ENCODE measurements around the gene RBMS1. TPM values are rescaled to one million over a fixed set of nuclear protein-coding genes. Genes with fewer than 3 reads are reported as not detected.
"Not testable (repeated sequence)": the region's sequence is repeated elsewhere in the genome, so short reads cannot be mapped to it uniquely, and the experiment has no call there.

Gene RBMS1
- total RNA-seq, 2 experiments from 2014 or later: 35.8 to 38.6 TPM

DNA sequence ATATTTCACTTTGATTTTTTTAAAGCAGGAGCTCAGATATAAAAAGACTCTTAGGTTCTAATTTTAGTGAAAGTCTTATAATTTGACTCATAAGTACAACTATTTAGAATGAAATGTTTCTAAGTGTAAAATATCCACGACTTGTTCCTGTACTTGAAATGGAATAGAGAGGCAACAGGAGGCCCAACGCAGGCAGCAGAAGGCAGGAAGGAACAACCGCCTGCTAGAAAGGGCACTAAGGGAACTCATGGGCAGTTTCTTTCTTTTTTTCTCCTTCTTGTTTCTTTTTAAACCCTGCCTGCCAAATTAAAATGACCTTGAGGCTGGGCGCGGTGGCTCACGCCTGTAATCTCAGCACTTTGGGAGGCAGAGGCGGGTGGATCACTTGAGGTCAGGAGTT is 51.0 kb downstream of the RBMS1 start:
- Mint-ChIP-seq H3K4me3 (no peak overlapping the region), H3K9me3 (peaks cover 13% of the 10 kb centered on the region), H3K4me1 (ENCODE audit: low read depth) (peaks cover 5% of the 10 kb centered on the region), H3K27me3 (no peaks in the 10 kb centered on the region), H3K27ac (no peak overlapping the region), H3K36me3 (ENCODE audit: low read depth) (peaks cover 15% of the 10 kb centered on the region)
- TF ChIP-seq, protein P1, sequence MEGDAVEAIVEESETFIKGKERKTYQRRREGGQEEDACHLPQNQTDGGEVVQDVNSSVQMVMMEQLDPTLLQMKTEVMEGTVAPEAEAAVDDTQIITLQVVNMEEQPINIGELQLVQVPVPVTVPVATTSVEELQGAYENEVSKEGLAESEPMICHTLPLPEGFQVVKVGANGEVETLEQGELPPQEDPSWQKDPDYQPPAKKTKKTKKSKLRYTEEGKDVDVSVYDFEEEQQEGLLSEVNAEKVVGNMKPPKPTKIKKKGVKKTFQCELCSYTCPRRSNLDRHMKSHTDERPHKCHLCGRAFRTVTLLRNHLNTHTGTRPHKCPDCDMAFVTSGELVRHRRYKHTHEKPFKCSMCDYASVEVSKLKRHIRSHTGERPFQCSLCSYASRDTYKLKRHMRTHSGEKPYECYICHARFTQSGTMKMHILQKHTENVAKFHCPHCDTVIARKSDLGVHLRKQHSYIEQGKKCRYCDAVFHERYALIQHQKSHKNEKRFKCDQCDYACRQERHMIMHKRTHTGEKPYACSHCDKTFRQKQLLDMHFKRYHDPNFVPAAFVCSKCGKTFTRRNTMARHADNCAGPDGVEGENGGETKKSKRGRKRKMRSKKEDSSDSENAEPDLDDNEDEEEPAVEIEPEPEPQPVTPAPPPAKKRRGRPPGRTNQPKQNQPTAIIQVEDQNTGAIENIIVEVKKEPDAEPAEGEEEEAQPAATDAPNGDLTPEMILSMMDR (IDR thresholded peaks at IDR 0.05): no peak
- ChIA-PET POLR2A (no interaction called here), CTCF (no interaction called here)
- ATAC-seq: no peak
- intact Hi-C loops (cut with micrococcal nuclease): no loop called here
- no peak for DNase-seq

DNA sequence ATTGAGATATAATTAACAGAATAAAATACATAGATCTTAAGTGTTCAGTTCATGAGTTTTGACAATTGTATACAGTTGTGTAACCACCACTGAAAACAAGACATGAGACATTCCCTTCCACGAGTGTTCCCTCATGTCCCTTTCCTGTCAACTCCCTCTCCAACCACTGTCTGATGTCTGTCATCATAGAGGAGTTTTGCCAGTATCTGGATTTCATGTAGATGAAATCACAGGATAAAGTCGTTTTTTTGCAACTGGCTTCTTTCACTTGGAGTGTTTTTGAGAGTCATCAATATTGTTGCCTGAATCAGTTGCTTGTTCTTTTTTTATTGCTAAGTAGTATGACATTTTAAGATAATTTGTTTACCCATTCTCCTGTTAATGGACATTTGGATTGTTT is 52.7 kb downstream of the RBMS1 start:
- intact Hi-C loops (cut with micrococcal nuclease): no loop called here
- POLR2A ChIA-PET: no interaction called here
- Mint-ChIP-seq H3K9me3 (peaks cover 13% of the 10 kb centered on the region), H3K36me3 (ENCODE audit: low read depth) (peaks cover 12% of the 10 kb centered on the region), H3K27ac (no peak overlapping the region), H3K4me1 (ENCODE audit: low read depth) (peaks cover 1% of the 10 kb centered on the region), H3K27me3 (no peaks in the 10 kb centered on the region), H3K4me3 (no peak overlapping the region)
- TF ChIP-seq, protein P1 (IDR thresholded peaks at IDR 0.05): no peak
- ATAC-seq (no peak), DNase-seq (no peak)
- CTCF ChIA-PET: no interaction called here

DNA sequence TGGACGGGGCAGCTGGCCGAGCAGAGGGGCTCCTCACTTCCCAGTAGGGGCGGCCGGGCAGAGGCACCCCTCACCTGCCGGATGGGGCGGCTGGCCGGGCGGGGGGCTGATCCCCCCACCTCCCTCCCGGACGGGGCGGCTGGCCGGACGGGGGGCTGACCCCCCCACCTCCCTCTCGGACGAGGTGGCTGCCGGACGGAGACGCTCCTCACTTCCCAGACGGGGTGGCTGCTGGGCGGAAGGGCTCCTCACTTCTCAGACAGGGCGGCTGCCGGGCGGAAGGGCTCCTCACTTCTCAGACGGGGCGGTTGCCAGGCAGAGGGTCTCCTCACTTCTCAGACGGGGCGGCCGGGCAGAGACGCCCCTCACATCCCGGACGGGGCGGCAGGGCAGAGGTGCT is 54.6 kb downstream of the RBMS1 start:
- ATAC-seq; H3K27me3 Mint-ChIP-seq; POLR2A ChIA-PET; CTCF ChIA-PET; DNase-seq; H3K27ac Mint-ChIP-seq; H3K4me3 Mint-ChIP-seq; H3K4me1 Mint-ChIP-seq (ENCODE audit: low read depth); intact Hi-C loops (cut with micrococcal nuclease): not testable (repeated sequence)
- H3K9me3 Mint-ChIP-seq: peaks cover 13% of the 10 kb centered on the region
- H3K36me3 Mint-ChIP-seq (ENCODE audit: low read depth): peaks cover 12% of the 10 kb centered on the region

DNA sequence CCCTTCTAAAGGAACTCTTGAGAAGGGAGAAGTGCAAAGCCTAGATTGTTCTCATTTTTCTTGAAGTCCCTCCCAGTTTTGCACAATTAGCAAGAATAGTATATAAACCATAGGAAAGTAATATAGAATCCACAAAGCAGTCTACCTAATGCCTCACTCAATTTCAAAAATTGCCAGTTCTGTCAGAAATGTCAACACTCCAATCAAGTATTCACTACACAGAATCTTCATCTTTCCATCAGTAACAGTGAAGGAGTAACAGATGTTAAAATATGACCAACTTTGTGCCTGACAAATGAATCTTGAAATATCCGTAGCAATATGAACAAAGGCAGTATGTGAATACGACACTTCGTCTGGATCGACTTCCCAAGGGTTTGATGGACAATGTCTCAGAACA is 56.3 kb downstream of the RBMS1 start:
- ATAC-seq: no peak
- Mint-ChIP-seq H3K36me3 (ENCODE audit: low read depth) (peaks cover 8% of the 10 kb centered on the region), H3K27ac (no peak overlapping the region), H3K27me3 (no peaks in the 10 kb centered on the region), H3K9me3 (peaks cover 5% of the 10 kb centered on the region), H3K4me1 (ENCODE audit: low read depth) (peaks cover 23% of the 10 kb centered on the region), H3K4me3 (no peak overlapping the region)
- ChIA-PET CTCF (interaction anchor here (0.6 to 1.0 kb wide), 4 partner anchors 8 to 589 kb away, joined by 3 read pairs; no protein-coding TSS in a partner anchor), POLR2A (interaction anchor here (0.6 to 0.8 kb wide), 2 partner anchors 18 to 31 kb away, joined by 3 read pairs; no protein-coding TSS in a partner anchor)
- intact Hi-C loops (cut with micrococcal nuclease): no loop called here
- no peak for DNase-seq
- TF ChIP-seq, protein P1 (IDR thresholded peaks at IDR 0.05): no peak

DNA sequence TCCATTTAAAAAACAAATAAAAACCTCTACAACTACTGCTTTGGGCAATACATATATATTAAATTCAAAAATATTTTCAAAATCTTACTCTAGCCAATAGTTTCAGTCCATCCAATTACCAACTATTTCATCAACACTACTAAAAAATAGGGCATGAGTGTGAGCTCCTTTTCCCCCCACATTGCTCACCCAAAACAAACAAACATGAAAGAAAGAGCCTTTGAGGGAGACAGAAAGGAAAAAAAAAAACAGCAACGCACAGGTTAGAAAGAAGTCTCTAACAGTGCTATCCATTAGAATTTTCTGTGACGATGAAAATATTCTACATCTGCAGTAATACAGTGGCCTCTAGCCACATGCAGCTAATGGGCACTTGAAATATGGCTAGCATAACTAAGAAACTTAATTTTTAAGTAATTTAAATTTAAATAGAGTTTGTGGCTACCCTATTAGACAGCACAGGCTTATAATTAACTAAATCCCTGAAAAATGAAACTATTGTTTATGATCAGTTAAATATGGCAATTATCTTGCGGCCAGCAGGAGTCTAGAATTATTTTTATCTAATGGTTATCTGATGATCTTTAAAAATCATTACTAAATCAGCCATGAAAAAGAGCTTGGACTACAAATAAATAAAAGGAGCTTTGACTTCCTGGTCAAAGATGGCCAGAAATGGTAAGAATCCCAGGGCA is 59.2 kb downstream of the RBMS1 start:
- ChIA-PET CTCF (interaction anchor here (1.7 kb wide), 1 partner anchor 18 kb away, joined by 4 read pairs; no protein-coding TSS in a partner anchor), POLR2A (interaction anchor here (1.7 kb wide), 1 partner anchor 27 kb away, joined by 3 read pairs; no protein-coding TSS in a partner anchor)
- Mint-ChIP-seq H3K27me3 (no peaks in the 10 kb centered on the region), H3K27ac (no peak overlapping the region), H3K9me3 (peaks cover 10% of the 10 kb centered on the region), H3K4me1 (ENCODE audit: low read depth) (peaks cover 38% of the 10 kb centered on the region), H3K4me3 (no peak overlapping the region), H3K36me3 (ENCODE audit: low read depth) (peaks cover 17% of the 10 kb centered on the region)
- TF ChIP-seq, protein P1 (IDR thresholded peaks at IDR 0.05): no peak
- no peak for DNase-seq
- intact Hi-C loops (cut with micrococcal nuclease): no loop called here
- ATAC-seq: no peak

Data from activated CD8-positive, alpha-beta T cell treated with anti-CD3 and anti-CD28 coated beads for 36 hours (primary cell).